HL-60 (cell line): ENCODE data around the gene SRSF5.

Experiments
- DNase-seq, 2 experiments: peaks; one replicate each; pipeline ENCODE4 v3.0.0-alpha.2; 2010 to 2020; ENCODE audit warnings: low read depth in 1 of 2, low spot score in 1 of 2
- H3K27ac ChIP-seq: fragments of 250-450 bp; sonication (Bioruptor Pico); replicated peaks from 2 replicates; pipeline ENCODE4 v1.5.1; 2020; ENCODE audit warnings: mild to moderate bottlenecking, moderate library complexity
- H3K27me3 ChIP-seq: fragments of 250-450 bp; sonication (Bioruptor Pico); 2 replicates; pipeline ENCODE4 v1.5.1; 2021; ENCODE audit warnings: mild to moderate bottlenecking, moderate library complexity; ENCODE audit not compliant: insufficient read depth, poor library complexity, severe bottlenecking
- H3K4me3 ChIP-seq: replicated peaks from 2 replicates; pipeline ENCODE4 v1.5.1; 2011; ENCODE audit warnings: mild to moderate bottlenecking, control low read depth, low read length; ENCODE audit not compliant: insufficient read depth
- CTCF ChIP-seq: IDR thresholded peaks from one replicate; pipeline ENCODE4 v1.5.1; 2011; ENCODE audit warnings: low read length, control low read depth, inconsistent platforms; ENCODE audit not compliant: insufficient read depth
- GABPA ChIP-seq: IDR thresholded peaks from 2 replicates; pipeline ENCODE4 v1.6.1; 2012; ENCODE audit warnings: low read depth
- POLR2AphosphoS5 ChIP-seq: IDR thresholded peaks from 2 replicates; pipeline ENCODE4 v1.6.1; 2012; ENCODE audit warnings: low read depth
- REST ChIP-seq: IDR thresholded peaks from 2 replicates; pipeline ENCODE4 v1.6.1; 2012; ENCODE audit warnings: low read depth; ENCODE audit not compliant: insufficient replicate concordance
- SPI1 ChIP-seq: IDR thresholded peaks from 2 replicates; pipeline ENCODE4 v1.6.1; 2012; ENCODE audit warnings: low read depth, mild to moderate bottlenecking, borderline replicate concordance

SRSF5 gene

GRCh38 chr14:69754487-69754886 lies 12.5 kb upstream of the SRSF5 start:
- no peak for TF ChIP-seq GABPA
- TF ChIP-seq CTCF = no peak
- no peak for TF ChIP-seq SPI1
- TF ChIP-seq POLR2AphosphoS5 = no peak
- TF ChIP-seq REST = no peak
- H3K27ac ChIP-seq = no peak overlapping the region

GRCh38 chr14:69755296-69755695 lies 11.6 kb upstream of the SRSF5 start:
- no peaks in the 10 kb centered on the region for H3K27me3 ChIP-seq
- H3K4me3 ChIP-seq = no peak overlapping the region
- no peak overlapping the region for H3K27ac ChIP-seq
- DNase-seq = no peak
- TF ChIP-seq SPI1 (peak; percentile 54; the same call in 1 of the 2 replicates), REST (no peak), POLR2AphosphoS5 (no peak), CTCF (no peak), GABPA (no peak)

More at GRCh38 chr14:69754487-69754886, 12.5 kb upstream of the SRSF5 start:
- no peak overlapping the region for H3K4me3 ChIP-seq
- no peak for DNase-seq
- no peaks in the 10 kb centered on the region for H3K27me3 ChIP-seq

- Histone ChIP-seq H3K27ac (no peak overlapping the region), H3K4me3 (no peak overlapping the region), H3K27me3 (no peaks in the 10 kb centered on the region)
- DNase-seq = no peak
- TF ChIP-seq GABPA = no peak
- TF ChIP-seq REST = no peak
- no peak for TF ChIP-seq SPI1
- no peak for TF ChIP-seq CTCF
- no peak for TF ChIP-seq POLR2AphosphoS5
These were observed 11.2 kb upstream of the SRSF5 start for GRCh38 chr14:69755784-69756183.
